Astrocyte (in vitro differentiated cells and primary cell): ENCODE results near the gene CTRB2.

ENCODE experiments used
- EZH2 ChIP-seq: IDR thresholded peaks from 2 replicates; pipeline ENCODE4 v1.6.1; 2012; ENCODE audit warnings: mild to moderate bottlenecking, low read length, inconsistent platforms; ENCODE audit not compliant: insufficient read depth
- TF ChIP-seq, protein P1 (sequence below): IDR thresholded peaks from 2 replicates; pipeline ENCODE4 v1.5.1; 2011; ENCODE audit warnings: low read depth, mild to moderate bottlenecking, inconsistent platforms, low read length, moderate library complexity; ENCODE audit not compliant: insufficient read depth

DNA sequence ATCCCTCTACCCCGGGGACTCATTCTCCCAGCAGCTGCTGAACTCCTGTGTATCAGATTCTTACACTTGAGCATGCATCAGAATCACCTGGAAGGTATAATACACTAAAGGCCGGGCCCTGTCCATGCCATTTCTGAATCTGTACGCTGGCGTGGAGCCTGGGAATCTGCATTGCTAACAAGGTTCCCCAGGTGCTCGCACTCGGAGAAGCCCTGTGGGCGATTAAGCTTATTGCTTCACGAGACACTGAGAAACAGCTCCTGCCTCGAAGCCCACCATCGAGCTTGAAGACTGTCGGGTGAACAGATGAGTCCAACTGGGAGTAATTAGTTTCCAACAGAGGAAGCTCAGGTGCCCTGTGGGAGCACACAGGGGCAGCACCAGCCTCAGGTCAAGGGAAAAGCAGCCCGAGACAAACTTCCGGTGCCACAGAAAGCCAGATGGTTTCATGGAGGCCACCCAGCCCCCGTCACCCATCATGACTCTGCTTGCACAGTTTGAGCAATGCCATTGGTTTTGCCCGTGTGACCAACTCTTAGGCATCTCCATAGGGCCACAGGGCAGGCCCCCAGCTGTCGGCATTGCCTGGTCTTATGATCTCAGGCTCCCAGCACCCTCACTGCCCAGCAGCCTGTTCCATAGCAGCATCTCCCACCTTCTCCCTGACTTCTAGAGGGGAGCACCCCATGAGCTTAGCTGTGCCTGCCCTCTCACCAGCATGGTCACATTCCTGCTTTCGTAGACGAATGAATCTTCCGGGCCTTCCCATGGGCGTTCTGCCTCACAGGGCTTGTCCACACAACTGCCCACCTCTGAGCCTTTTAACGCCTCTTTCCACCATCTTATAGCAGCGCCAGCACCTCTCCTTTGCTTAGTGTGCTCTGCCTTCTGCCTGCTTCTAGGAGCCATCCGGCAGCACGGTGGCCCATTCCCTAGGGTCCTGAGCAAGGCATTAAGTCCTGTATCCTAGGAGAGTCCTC is 10.9 kb downstream of the CTRB2 start:
- TF ChIP-seq, protein P1, sequence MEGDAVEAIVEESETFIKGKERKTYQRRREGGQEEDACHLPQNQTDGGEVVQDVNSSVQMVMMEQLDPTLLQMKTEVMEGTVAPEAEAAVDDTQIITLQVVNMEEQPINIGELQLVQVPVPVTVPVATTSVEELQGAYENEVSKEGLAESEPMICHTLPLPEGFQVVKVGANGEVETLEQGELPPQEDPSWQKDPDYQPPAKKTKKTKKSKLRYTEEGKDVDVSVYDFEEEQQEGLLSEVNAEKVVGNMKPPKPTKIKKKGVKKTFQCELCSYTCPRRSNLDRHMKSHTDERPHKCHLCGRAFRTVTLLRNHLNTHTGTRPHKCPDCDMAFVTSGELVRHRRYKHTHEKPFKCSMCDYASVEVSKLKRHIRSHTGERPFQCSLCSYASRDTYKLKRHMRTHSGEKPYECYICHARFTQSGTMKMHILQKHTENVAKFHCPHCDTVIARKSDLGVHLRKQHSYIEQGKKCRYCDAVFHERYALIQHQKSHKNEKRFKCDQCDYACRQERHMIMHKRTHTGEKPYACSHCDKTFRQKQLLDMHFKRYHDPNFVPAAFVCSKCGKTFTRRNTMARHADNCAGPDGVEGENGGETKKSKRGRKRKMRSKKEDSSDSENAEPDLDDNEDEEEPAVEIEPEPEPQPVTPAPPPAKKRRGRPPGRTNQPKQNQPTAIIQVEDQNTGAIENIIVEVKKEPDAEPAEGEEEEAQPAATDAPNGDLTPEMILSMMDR: no peak
- TF ChIP-seq EZH2: no peak
